GM19455 (cell line): ENCODE results near the gene PHTF1.
A peak's percentile ranks its signal among the peaks of the same experiment; 100 is the strongest.

Experiments used
- ATAC-seq: cut with Tn5 transposase; IDR thresholded peaks from one replicate; pipeline ENCODE4 v1.9.1; 2021; ENCODE audit not compliant: unreplicated experiment

The PHTF1 gene

DNA sequence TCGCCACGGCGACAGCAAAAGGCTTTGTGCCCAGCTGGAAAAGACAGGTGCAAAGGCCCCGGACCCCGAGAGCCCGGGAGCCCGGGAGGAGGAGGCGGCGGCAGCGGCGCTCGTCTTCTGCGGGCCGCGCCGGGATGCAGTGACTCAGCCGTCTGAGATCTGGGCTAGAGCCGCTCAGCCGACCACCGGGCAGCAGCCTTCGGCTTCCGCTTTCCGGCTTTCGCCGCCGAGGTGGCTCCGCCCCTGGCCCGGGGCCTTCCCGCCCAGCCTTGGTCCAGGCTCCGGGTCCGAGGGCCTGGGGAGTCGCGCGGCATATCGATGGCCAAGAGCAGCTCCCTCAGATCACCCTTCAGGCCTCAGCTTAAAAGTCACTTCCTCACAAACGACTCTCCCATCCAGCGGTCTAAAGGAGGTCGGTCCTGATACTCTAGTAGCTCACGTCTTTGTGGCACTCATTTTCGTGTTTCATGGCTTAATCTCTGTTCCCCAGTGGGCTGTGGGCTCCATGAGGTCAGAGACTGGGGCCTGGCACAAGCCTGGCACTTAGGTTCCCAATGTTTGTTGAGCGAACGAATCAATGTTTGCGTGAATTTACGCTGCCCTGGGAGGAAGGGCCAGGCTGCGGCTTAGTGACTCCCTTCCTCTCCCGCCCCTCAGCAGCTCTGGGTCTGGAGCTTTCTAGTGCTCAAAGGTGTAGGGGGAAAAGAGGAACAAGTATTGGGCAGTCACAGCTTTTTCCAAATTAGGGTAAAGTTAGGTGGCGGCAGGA lies at the start of gene PHTF1:
Gene PHTF1, minus strand, starts transcription at position 154 of the 769 bp plus-strand sequence. CDS start 783 bp downstream, outside the sequence.
- ATAC-seq = peak; percentile 85

DNA sequence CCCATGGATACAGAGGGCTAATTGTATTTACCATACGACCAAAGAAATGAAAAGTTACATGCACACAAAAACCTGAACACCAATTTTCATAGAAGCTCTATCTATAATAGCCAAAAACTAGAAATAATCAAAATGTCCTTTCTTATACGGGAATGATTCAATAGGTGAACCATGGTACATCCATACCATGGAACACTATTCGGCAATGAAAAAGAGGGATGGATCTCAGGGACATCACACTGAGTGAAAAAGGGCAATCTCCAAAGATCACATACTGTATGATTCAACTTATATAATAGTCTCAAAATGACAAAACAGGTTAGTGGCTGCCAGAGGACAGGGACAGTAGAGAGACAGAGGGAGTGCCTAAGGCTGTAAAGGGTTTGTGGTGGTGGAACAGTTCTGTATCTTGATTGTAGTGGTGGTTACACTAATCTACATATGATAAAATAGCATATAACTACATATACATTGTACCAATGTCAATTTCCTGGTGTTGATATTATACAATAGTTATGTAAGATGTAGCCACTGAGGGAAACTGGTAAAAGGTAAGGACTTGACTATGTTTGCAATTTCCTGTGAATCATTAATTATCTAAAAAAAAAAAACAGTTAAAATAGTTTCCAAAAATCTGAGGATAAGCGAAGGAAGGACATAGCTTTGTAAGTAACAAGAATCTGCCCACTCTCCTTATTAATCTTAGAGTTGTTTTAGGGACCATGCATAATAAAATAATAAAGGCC lies 49.3 kb upstream of the PHTF1 start:
- no peak for ATAC-seq

DNA sequence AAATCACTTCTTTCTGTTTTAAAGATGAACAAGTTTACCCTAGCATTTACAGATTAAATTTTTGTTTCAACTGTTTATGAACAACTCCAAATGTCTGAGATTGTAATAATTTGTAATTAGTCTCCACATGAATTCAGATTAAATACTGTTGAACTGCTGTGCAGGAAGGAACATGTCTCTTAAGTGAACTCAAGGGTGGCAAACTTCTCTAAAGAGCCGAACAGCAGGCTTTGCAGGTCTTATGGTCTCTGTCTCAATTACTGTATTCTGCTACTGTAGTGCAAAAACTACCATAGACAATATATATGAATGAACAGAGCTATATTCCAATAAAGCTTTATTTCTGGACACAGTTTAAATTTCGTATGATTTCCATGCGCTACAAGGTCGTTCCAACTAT lies 46.4 kb upstream of the PHTF1 start:
- ATAC-seq = no peak

DNA sequence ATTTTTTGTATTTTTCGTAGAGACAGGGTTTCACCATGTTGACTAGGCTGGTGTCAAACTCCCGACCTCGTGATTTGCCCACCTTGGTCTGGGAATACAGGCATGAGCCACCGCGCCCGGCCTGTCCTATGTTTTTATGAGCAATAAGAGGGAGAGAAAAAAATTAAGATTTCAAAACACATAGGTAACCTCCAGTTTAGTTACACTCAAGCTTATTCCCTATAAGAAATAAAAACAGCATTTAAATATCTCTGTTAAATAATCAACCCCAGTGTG lies 45.9 kb upstream of the PHTF1 start:
- ATAC-seq = no peak

DNA sequence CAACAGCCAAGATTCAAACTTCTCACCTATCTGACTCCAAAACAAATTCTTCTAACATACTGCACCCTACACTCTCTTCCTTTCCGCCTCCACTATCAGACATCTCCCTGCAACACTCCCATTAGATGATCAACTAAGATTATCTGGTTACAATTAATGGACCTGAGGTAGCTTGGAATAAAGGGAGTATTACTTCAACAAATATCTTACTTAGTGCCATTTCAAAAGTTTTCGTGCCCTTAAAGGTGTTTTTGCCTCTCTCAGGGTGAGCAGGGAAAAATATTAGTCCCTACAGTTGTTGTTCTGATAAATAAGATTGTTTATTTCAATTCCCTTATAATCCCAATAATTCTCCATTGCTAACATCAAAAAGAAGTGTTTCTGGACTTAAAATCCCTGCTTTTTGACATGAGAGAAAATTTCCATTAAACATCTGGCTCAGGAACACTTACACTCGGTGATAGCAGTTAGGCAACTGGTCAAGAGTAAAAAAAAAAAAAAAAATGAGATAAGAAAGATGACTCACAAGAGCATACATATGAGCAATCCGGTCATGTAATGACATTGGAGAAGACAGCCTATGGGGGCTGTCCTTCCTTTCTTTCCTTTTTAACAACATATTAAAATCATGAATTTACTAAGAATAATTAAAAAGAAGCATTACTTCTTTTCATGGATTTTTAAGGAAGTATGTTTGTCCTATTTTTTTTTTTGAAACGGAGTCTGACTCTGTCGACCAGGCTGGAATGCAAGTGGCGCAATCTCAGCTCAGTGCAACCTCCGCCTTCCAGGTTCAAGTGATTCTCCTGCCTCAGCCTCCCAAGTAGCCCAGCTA lies 45.4 kb upstream of the PHTF1 start:
- no peak for ATAC-seq

DNA sequence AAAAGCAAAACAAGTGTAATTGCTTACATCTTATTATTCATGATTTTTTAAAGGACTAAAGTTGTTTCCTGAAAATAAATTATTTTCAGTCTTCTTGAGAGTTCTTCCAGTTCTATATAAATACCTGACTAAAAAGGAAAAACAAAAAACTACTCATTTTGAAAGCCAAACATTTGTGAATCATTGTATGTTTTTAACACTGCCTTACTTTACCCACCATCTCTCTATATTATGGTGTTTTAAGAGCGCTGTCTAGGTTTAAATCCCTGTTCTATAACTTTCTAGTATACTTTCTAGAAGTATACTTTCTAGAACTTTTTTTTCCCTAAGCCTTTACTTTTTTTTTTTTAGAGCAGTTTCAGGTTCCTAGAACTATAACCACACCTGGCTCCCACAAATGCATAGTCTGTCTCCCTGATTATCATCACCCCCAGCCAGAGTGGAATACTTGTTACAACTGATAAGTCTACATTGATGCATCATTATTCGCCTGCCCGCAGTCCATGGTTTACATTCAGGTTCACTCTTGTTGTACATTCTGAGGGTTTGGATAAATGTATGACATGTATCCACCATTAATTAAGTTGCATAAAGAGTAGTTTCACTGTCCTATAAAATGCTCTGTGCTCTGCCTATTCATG lies 43.2 kb upstream of the PHTF1 start:
- ATAC-seq = no peak

DNA sequence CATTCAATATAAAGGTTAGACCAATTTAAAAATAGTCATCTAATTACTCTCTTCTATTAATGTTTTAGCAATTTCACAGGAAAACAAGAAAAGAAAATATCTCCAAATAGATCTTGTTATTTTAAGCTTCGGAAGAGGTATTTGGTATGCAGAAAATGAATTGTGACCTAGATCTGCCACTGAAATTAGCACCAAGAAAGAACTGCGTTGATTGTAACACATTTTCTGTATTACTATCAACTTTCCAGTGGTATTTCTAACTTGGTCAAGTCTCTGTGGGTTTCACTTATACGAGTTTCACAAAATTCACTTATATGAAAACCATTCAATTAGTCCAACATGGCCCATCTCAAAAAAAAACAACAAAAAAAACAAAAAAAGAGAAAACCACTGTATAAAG lies 41.2 kb upstream of the PHTF1 start:
- ATAC-seq = no peak

DNA sequence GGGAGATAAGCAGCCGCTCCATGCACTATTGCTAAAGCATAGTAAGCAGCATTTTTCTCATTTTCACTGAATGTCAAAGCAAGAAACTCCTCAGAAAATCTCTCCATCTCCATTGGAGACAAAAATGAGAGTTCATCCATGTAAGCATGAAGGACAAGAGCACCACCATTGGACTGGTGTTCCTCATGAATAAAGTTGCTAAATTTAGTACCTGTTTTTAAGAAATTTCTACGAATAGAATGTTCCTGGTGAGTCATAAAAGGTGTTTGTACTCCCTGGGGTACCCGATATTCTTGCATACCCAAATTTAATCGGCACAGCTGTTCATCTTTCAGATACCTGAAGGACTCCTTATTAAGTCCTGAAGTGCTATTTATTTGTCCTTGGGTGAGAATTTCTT lies 38.2 kb upstream of the PHTF1 start:
- no peak for ATAC-seq

DNA sequence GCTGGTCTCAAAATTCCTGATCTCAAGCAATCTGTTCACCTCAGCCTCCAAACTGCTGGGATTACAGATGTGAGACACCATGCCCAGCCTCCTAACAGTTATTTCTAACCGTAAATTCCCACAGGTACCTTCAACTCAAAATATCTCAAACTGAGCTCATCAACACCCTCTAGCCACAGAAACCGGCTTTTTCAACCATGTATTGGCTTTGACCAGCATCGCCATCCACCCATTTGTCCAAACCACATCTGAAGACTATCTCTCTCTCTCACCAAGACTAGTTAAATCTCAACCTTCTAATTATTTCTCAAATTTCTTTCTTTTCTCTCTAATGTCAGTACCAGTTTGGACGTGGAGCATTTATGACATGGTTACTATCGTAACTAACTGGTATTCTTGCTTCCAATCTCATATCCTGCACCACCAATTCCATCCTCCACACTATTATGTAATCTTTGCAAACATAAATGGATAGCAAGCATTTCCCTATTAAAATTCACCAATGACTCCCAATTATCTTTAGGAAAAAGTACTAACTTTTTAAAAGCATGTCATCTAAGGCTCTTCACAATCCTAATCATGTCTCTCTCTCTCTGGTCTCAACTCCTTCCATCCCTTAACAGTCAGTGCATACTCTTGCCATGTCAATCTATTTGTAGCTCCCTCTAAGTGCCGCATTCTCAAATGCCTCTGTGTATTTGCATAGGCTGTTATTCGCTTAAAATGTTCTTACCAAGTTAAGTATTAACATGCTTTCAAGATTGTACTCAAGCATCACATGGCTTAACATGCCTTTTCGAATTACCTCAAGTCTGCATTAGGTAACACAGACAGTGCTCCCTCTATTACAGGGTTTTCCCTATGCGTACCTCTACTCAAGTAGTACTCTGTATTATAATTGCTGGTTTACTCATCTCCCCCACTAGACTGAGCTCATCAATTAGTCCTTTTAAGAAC lies 34.9 kb upstream of the PHTF1 start:
- ATAC-seq = no peak

DNA sequence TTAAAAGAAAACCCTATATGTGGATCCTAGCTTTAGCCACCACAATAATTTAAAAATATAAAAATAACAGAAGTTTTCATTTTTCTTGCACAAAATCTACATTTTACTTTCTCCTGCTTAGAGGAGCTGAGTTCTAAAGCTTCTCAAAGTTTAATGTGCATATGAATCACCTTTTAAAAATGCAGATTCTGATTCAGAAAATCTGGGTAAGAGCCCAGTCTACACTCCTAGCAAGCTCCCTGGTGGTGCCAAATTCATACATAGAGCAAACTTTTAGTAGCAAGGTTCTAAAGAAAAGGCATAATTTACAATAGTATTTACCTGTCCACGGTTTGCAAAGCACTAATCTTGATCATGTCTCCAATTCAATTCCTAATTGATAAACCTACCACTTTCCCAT lies 33.7 kb upstream of the PHTF1 start:
- no peak for ATAC-seq

DNA sequence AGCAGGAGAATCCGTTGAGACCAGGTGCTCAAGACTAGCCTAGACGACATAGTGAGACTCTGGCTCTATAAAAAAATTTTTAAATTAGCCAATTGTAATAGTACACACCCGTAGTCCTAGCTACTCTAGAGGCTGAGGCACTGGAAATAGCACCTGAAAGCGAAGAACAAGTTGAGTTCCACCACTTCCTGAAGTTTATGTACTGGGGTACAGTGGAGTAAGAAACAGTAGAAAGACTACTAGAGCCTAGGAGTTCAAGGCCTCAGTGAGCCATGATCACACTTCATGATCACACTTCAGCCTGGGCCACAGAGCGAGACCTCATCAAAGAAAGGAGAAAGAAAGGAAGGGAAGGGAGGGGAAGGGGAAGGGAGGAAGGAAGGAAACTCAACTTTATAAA lies 33.2 kb upstream of the PHTF1 start:
- ATAC-seq = no peak

DNA sequence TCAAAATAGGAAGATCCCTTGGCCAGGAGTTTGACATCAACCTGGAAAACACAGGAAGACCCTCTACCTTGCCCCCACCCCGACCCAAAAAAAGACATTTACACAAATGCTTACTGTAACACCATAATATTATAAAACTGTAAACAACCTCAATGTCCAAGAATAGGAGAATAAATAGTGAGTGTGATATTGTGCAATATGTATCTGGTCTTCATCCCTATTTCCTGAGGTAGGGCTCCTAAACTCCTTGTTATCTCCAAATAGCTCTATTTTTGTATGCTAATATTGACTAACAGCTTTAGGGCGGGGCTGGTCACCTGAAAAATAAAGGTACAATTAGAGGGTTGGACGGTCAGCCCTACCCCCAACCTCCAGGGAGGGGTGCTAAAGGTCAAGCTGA lies 29.5 kb upstream of the PHTF1 start:
- ATAC-seq = no peak

DNA sequence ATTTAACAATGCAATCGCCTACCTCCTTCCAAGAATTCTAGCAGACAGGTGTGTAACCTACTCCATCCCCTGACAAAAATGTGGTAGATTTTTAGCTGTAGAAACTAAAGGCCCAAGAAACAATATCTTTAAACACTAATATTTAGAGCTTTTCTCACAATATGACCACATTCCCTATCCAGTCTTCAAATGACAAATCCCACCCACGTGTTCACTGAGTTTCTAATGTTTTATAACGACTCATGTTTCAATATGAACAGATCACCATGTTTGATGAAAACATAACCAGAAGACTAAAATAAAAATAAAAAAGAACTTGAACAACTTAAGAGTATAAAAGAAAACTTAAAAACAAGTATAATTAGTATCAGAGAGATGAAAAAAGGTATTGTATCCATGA lies 28.4 kb upstream of the PHTF1 start:
- no peak for ATAC-seq

DNA sequence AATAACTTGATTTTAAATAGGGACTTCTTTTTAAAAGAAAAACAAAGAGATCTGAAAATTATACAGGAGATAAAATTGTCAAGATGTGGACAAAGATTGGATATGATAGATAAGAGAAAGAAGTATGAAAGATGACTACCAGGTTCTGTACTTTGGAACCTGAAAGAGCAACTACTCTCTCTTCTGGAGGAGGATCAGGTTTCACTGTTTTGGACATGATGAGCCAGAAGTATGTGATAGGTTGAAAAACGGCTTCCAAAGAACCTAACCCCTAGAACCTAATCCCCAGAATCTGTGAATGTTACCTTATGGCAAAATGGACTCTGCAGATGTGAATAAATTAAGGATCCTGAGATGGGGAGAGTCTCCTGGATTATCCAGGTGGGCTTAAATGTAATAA lies 26.8 kb upstream of the PHTF1 start:
- no peak for ATAC-seq

DNA sequence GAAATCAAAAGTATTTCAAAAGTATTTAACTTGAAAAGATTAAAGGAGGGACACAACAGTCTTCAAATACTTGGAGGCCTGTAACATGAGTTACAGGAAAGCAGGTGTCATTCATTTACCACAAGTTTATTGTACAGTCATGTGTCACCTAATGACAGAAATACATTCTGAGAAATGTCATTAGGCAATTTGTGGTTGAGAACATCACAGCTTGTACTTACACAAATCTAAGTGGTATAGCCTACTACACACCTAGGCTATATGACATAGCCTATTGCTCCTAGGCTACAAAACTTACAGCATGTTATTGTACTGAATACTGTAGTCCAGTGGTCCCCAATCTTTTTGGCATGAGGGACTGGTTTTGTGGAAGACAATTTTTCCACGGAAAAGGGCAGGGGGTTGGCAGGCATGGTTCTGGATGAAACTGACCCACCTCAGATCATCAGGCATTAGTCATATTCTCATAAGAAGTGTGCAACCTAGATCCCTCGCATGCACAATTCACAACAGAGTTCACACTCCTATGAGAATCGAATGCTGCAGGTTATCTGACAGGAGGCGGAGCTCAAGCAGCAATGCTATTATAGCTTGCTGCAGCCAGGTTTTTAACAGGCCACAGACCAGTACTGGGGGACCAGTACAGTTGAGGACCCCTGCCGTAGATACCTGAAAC lies 25.0 kb upstream of the PHTF1 start:
- peak; percentile 57 for ATAC-seq

DNA sequence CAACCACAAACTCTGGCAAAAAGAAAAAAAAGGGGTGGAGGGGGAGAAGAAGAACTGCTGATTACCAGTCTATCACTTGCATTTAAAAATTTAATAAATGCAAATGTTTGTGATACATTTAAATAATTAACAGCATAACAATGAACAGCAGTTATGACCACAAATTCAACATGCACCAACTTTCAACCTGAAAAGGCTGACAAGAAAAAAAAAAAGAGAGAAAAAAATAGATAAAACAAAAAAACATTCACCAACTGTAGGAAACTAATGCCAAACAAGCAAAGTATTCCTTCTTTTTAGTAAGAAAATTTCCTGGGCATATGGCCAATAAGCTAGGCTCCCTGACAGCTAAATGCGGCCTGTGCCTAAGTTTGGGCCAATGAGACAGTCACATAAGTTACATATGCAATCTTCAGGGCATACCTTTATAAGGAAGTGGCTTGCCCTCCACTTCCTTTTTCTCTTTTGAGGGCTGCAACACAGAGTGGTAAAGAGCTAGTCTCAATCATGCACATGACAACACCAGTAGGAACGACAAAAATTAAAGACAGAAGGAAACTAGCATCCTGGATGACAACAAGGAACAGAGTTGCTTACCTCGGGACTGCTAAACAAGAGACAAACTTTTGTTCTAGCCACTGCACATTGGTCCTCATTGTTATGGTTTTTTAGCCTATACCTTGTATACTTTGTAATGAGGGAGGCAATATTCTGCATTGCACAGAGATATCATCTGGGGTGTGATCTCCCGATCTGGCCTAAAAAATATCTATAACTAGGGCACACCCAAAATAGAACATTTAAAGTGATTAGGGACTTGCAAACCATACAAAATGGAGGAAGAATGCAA lies 24.2 kb upstream of the PHTF1 start:
- ATAC-seq = peak; percentile 71

DNA sequence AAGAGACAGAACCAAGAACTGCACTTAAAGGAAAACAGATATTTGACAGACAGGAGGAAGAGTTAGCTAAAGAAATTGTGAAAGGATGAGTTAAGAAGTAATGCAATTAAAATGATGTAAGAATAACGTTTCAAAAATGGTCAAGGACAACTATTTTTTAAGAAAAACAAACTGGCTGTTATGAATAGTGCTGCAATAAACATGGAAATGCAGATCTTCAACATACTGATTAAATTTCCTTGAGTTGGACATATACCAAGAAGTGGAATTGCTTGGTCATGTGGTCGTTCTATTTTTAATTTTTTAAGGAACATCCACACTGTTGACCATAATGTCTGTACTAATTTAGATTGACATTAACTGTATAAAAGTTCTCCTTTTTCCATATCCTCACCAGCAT lies 23.1 kb upstream of the PHTF1 start:
- ATAC-seq = no peak

DNA sequence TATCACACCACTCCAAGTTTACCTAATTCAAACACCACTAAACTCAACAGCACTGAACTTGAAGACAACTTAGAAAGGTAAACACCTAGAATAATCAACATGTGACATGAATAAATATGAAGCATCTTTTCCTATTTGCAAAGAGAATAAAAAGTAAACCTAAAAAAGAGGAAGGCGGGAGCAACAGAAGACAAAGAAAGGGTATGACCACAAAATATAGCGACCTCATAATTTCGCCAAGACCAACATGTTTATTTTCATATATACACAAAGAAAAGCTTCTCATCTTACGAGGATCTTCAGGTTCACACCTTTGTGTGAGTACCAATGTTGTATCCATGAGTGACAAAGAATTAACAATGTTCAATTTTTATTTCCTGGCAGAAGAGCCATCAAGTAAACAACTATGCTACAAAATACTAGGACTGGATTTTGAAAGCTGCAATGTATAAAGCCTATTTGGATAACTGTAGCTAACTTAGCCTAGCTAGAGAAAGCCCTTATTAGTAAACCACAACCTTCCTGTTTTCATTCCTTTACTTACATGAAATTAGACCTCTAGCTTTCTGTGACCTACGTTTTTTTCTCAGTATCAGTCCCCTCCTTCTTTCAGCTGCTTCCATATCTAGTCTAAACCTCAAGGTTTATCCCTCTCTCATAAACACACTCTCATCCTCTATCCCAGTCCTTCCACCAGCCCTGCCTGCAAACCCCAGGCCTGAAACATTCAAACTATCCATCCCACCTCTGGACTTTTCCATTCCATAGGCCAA lies 21.3 kb upstream of the PHTF1 start:
- no peak for ATAC-seq
